NOMO-1 (cell line): ENCODE results near the gene EGFLAM.

Experiments
- DNase-seq, 2 experiments: peaks; one replicate each; lab custom pipeline; 2025; ENCODE audit not compliant: unreplicated experiment in 2 of 2; lab: John Stamatoyannopoulos, UW

Gene EGFLAM

DNA sequence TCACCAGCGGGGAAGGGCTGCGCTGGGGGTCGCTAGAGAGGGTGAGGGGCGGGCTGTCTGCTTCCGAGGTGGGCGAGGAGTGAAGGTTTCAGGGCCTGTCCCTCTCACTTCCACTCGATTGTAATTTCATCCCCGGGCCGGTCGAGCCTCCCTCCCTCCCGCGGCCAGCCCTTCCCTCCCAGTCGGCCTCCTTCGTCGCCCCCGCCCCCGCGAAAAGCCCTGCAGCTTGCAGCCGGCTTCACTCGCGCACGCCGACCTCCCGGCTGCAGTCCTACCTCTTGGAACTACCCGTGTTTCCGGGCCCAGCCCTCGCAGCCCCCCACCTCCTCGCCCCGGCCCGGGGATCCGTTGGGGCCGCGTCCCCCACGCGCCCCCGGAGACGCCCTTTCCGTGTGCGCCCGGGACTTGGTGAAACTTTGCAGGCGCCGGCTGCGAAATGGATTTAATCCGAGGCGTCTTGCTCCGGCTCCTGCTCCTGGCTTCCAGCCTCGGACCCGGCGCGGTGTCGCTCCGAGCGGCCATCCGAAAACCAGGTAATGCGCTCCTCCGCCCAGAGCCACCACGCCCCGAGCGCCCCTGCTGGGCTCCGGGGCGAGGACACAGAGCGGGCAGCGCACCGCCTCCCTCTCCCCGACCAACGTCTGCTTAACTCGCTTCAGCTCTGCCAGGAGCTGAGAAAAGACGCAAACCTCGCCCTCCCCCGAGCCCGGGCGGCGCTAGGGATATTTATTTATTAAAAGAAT lies at the start of gene EGFLAM:
TSS of gene EGFLAM (plus strand) at position 241 of the 743 bp plus-strand sequence. CDS start at position 437, 196 bp downstream.
- no peak for DNase-seq

DNA sequence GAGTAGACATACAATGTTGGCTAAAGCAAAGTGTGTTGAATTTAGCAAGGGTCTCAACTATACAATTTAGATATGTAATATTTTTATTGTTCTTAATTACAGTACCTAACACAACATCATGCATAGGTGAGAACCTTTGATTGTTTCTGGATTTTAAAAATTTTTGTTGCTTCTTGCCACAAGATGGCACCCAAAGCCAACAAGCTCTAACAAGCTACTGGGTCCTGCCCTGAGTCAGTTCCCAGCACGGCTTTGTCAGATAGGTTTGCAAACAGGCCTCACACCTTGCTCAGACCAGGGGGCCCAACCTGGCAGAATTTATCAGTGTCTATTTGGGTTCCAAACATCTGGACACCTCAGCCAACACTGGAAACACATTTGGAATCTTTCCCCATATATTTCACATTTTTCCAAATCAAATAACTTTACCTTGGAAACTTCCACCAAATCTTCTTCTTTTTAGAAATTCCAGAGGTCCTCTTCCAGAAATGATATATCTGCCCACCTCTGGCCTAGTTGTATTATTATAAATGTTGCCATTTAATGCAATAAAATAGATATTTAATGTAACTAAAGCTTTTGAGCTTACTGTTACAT lies 49.5 kb upstream of the EGFLAM start:
- no peak for DNase-seq

DNA sequence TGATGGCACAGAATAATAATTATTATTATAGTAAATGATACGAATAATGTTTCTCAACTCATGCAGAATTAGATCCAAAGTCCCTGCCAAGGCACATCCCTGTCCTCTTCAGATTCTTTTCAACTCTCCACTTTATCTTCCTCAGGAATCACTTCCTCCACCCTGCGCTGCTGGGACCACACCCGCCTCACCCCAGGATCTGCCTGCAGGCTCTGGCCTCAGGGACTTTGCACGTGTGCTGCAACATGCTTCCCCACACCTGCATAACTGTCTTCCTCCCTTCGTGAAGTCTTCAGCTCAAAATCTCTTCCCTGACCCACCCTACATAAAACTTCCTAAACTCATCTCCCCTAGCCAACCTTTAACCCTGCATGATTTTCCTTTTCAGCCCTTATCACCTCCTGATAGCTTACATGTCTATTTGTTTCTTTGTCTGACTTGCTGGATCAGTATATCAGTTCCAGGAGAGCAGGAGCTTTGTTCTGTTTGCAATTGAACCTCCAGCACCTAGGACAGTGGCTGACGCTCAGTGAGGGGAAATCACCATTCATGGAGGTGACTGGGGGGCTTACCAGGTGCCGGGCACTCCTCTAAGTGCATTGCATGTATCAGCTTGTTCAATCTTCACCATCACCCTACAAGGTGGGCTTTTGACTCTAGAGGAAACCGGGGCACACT lies 47.5 kb upstream of the EGFLAM start:
- no peak for DNase-seq

DNA sequence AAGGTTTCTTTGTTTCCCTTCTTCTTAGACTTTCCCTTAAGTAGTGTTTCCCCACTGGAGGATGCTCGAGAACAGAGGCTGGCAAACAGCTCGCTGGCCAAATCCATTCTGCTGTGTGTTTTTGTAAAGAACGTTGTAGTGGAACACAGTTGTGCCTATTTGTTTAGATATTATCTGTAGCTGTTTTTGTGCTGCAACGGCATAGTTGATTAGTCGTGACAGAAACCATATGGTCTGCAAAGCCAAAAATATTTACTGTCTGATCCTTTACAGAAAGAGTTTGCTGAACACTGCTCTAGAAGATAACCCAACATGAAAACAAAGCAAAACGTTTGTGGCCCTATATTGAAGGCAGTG lies 47.0 kb upstream of the EGFLAM start:
- no peak for DNase-seq

DNA sequence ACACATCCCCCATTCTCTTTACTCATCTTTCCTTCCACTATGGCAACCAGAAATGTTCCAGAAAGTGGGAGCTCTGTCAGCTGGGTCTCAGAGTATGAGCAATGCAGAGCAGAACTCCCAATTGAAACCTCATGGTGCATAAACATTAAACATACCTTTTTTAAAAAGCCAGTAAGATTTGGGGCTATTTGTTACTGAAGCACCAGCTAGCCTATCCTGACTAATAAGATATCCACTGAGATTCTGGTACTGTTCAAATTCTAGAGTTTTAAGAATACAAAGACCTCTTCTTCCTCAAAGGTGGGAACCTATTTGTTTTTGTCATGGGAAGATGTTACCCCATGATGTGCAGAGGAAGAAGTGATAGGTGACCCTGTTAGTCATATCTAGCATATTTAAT lies 46.1 kb upstream of the EGFLAM start:
- no peak for DNase-seq

DNA sequence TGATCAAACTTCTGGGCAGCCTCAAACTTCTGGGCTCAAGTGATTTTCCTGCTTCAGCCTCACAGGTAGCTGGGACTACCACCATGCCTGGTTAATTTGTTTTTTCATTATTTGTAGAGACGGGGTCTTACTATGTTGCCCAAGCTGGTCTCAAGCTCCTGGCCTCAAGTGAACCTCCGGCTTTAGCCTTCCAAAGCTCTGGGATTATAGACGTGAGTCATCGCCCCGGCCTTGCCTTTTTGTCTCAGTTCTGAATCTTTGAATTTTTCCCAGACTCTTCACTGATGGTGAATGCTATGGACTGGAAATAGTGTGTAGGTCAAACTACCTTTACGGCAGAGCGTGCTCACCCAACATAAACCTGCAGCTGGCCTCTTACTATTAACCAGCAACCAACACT lies 32.3 kb upstream of the EGFLAM start:
- DNase-seq: no peak

DNA sequence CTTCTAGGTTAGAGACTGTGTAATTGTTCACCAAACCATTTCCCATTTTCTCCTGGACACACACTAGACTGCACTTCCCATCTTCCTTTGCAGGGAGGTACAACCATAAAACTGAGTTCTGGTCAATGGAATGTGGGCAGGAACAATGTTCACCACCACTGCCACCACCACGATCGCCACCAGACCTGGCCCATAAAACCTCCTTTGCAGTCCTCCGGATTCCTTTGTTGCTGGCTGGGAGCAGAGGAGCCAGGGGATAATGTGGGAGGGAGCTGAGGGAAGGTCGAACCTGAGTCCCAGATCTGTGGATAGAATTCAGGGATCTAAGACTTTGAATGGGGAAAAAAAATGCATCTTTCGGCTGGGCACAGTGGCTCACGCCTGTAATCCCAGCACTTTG lies 29.4 kb upstream of the EGFLAM start:
- no peak for DNase-seq

DNA sequence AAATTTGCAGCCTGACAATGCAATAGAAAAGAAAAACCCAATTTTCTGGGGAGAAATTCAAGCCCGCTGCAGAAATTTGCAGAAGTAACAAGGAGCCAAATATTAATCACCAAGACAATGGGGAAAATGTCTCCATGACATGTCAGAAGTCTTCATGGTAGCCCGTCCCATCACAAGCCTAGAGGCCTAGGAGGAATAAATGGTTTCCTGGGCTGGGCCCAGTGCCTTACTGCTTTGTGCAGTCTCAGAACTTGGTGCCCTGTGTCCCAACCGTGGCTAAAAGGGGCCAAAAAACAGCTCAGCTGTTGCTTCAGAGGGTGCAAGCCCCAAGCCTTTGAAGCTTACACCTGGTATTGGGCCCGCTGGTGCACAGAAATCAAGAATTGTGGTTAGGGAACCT lies 23.6 kb upstream of the EGFLAM start:
- DNase-seq: no peak

DNA sequence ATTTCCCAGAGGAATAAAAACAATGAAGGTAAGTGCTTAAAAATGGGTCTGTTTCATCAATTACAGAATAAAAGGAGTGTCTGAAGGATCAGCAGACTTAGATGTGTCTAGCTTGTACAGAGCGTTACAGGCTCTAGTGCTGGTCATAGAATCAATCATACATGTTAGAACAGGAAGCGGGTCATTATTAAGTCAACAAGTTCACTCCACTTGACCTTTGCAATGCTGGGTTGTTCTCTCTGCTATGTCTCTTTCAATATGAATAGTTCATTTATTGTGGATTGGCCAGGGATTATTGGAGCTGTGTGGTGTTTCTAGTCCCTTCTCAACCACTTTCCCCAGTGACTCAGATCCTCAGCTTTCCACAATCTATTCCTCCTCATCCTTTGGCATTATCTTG lies 20.7 kb upstream of the EGFLAM start:
- no peak for DNase-seq

DNA sequence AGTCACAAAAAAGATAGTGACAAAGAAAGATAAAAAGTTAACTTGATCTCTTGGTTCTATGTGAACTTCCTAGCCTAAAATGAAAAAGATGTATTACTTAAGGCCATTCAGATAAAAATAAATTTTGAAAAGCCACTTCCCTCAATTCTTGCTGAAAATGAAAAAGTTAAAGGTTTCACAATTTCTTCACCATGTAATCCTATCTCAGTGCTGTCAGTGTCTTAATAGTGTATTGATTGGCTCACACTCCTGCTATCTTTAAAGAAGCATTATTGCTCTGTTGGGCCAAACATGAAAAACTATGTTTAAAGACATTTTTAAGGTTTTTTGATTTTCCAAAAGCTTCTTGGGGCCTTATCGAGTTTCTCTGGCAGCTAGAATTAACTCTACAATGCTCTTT lies 18.1 kb upstream of the EGFLAM start:
- no peak for DNase-seq

DNA sequence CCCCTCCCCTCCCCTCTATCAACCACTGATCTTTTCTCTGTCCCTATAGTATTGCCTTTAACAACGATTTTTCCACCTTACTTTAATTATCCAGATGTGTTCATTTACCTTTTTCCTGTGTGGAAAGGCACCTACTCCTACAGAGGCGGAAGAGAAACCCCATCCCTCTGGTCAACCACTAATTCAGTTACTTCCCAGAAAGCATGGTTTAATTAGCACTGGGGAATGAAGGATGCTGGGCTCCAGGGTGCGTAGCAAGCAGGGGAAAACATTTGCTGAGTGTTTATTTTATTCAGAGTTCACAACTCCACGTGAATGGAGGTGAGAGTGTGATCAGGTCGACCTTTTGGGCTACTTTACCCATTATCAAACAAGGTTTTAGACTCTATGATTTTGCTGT lies 16.7 kb upstream of the EGFLAM start:
- no peak for DNase-seq

DNA sequence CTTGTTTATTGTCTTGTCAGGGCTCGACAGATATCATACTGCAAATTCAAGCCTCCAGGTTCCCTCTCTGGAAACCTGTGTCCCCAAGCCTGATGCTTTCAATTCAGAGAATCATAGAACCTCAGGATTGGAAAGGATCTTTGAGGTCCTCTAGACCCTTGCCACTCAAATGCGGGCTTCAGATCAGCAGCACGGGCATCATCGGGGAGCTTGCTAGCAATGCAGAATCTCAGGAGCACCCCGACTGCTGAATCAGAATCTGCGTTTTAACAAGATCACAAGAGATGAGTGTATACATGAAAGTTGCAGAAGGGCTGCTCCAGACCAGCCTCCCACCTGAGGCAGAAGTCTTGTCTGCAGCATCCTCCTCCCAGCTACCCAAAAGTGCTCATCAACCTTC lies 13.1 kb upstream of the EGFLAM start:
- no peak for DNase-seq

DNA sequence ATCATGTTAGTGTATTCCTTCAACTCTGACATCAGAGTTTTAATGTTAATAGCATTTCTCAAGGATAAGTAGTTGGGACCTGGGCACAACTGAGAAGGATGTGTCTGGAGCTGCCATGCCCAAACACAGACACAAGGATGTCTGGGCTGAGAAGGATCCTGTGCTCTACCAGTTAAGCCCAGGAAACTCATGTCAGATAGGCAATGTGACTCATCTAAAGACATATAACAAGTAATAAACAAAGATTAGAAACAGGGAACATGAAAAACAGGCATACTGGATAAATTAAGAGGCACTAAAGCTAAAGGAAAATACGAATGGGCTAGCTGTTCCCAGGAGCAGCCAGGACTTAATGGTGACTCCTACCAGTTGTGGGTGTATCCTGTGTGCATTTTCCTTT lies 9.1 kb upstream of the EGFLAM start:
- DNase-seq: no peak

DNA sequence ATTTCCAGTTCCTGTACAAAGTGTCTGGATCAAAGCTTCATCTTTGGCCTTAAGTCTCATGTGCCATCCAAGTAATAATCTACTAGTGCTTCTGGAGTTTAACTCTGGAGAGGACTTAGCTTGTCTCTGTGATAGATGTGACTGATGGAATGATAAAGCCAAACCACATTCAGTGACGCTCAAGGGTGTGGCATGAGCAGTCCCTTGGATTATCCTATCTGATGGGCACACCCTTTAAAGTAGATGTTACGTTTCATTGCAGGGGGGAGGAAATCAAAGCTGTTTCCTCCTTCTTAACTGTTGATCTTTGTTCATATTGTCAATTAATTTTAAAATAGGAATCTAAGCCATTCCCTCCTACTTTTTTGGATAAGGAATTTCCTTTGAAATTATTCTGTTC lies 8.5 kb upstream of the EGFLAM start:
- DNase-seq: no peak

DNA sequence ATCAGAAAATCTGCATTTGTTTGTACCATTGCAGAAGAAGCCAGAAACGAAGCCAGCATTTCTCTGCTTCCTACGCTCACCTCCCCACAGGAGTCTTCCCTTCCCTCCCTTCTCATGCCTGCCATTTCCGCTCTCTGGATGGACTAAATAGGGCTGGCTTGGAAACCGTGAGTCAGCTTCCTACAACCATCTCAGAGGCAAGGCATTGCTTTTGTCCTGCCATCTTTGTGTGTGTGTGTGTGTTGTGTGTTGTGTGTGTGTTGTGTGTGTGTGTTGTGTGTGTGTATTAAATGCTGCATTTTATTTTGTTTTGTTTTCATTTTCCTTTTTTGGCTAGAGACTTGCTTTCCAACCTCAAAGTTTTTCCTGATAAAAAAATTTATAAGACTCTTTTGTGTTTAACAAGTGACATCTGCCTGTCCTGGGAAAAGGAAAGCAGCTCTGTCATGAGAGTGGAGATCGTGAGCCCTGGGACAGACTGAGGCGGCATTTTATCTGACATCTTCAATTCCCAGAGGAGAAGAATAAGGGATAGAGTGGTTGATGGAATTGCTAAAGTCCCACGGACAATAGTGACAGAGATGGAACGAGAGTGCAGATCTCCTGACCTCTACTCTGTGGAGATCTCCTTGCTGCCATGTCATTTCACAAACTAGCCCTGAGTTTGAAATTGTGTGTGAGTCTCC lies 7.5 kb upstream of the EGFLAM start:
- DNase-seq: no peak

DNA sequence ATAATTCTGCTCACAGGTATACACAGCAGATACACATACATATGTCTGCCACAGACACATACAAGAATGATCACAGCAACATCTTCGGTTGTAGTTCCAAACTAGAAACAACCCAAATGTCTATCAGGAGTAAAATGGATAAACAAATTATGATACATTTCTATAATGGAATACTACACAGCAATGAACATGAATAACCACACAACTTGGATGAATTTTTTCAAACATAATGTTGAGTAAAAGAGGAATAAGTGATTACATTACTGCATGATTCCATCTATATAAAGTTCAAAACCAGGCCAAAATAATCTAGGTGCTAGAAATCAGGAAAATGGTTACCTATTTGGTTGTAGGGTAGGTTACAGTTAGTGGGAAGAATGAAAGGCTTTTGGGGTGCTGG lies 4.6 kb upstream of the EGFLAM start:
- DNase-seq: no peak

DNA sequence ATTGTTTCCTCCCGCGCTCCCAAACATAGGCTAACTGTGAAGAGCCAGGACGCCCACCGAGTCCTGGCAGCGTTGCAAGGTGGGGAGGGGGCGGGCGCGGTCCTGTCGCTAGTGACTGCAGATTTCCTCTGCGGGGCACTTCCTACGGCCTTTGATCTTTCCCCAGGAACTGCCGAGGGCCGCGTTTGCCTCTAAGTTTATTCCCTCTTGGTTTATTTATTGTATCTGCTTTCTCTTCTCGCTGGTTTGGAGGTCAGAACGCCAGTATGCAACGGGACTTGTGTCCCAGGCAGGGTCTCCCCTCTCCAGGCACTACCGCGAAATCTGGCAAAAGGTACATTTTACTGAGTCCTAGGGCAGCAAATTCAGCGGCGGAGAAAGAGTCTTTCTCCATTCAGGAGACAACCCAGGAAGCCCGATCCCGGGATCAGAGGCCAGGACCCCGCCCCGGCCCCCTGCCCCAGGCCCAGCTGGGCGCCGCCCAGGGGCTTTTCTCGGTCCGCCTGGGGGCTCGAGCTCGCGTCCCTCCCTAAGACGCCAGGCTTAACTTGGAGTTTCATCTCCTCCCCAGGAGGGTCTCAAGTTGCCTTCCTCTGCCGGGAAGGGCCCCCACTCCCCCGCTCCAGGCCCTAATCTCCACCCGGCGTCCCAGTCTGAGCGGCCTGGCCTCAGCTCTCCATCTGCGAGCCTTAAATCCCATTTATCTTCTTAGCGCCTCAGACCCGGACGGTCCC lies 884 bp upstream of the EGFLAM start:
- no peak for DNase-seq

DNA sequence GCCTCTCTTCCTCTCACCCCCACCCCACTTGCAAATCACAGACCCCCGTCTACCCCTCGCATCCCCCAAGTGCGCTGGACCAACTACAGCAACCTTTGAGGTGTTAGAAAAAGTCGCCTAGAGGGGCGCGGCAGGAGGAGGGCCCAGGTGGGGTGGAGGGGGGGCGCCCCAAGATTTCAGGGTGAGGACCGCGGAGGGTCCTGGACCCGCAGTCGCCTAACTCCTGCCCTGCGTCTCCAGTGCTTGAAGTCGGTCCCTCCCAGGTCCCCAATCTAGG lies 379 bp upstream of the EGFLAM start:
- no peak for DNase-seq

DNA sequence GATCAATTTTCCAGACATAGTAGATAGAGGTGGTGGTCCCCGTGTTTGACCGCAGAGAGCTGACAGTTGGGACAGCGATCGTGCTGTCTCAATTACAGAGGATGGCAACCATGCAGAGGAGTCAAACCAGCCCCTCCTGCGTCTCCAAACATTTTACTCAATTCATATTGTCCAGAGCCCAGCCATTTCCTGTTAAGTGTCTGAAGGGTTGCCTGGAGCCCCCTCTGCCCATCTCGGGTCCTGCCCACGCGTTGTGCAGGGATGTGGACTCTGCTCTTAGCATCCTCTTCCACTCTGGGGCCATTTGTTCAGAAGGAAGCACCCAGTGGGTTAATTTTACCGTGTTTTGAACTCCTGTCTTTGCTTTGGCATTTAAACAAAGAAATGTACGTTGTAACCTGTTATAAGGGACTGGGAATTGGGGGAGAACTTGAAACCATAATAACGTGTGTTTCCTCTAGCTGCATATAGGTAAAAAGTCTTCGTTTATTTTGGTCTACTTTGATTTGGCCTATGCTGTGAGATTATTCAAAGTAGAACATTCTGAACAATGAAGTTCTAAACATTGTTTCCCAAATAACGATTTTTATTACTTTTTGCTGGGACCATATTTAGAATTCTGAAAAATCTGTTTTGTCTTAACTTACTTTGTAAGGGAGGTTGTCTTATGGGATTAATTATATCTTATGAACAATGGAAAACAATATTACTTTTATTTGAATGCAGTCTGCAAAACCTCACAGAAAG lies 876 bp downstream of the EGFLAM start:
- DNase-seq: no peak

DNA sequence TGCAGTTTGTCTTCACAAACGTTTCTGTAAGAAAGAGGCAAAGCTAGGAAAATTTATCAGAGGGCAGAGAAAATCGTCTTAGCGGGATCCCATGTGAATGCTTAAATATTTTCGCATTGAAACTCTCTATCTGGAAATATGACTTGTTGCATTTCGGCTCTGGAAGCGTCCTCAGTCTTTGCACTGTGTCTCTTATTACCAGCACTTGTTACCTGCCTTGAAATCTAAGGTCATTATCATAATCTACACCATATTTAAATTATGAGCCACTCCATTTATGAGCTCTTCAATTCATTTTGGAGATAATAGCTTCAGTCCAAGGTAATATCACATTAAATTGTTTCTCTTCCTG lies 1.4 kb downstream of the EGFLAM start:
- DNase-seq: no peak

DNA sequence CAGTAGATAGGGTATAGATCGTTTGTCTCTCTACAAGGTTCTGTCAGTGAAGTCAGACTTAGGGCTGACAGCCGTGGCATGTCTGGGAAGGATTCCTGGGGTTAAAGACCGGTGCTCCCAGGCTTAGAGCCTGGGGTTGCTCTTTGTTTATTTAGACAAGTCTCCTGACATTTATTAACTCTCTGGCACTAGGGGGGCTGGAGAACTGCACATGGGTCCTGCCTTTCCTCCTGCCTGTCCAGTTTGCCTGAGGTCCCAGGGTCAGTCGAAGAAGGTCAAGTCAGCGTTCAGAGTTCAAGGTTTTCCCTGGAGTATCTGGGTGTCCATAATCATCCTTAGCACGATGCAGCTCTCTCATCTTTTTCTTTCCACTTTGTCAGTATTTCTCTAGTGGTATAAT lies 5.6 kb downstream of the EGFLAM start:
- DNase-seq: no peak
